GM21528 (cell line): ENCODE results near the gene IL34.
"Not testable (repeated sequence)": the region's sequence is repeated elsewhere in the genome, so short reads cannot be mapped to it uniquely, and the experiment has no call there.

Source experiments
- ATAC-seq: cut with Tn5 transposase; IDR thresholded peaks from one replicate; pipeline ENCODE4 v1.9.1; 2021; ENCODE audit warnings: mild to moderate bottlenecking, moderate library complexity; ENCODE audit not compliant: unreplicated experiment, low FRiP score

Gene IL34

GRCh38 chr16:70656712-70657263, 10.4 kb downstream of the IL34 start:
- no peak for ATAC-seq

GRCh38 chr16:70657956-70658355, 11.6 kb downstream of the IL34 start:
- no peak for ATAC-seq

GRCh38 chr16:70658921-70659320, 12.6 kb downstream of the IL34 start:
- no peak for ATAC-seq

- ATAC-seq: no peak
Observed at GRCh38 chr16:70659546-70659945, 13.2 kb downstream of the IL34 start.

GRCh38 chr16:70659953-70660671, 13.8 kb downstream of the IL34 start:
- ATAC-seq: no peak

- ATAC-seq: no peak
Observed at GRCh38 chr16:70660672-70661350, 14.5 kb downstream of the IL34 start.

- ATAC-seq: no peak
Observed at GRCh38 chr16:70661534-70661917, 15.2 kb downstream of the IL34 start.

GRCh38 chr16:70661918-70662641, 15.7 kb downstream of the IL34 start:
- no peak for ATAC-seq

GRCh38 chr16:70662991-70663523, 16.7 kb downstream of the IL34 start:
- no peak for ATAC-seq

GRCh38 chr16:70663524-70664324, 17.4 kb downstream of the IL34 start:
- ATAC-seq: no peak

GRCh38 chr16:70664325-70665112, 18.2 kb downstream of the IL34 start:
- ATAC-seq: no peak

- ATAC-seq: no peak
Observed at GRCh38 chr16:70665113-70665694, 18.8 kb downstream of the IL34 start.

GRCh38 chr16:70665806-70666735, 19.7 kb downstream of the IL34 start:
- ATAC-seq: no peak

- no peak for ATAC-seq
Observed at GRCh38 chr16:70670175-70670574, 23.8 kb downstream of the IL34 start.

- not testable (repeated sequence) for ATAC-seq
Observed at GRCh38 chr16:70670938-70671337, 24.6 kb downstream of the IL34 start.

GRCh38 chr16:70674221-70675014, 28.1 kb downstream of the IL34 start:
- ATAC-seq: no peak

GRCh38 chr16:70675851-70676513, 29.6 kb downstream of the IL34 start:
- no peak for ATAC-seq
